ENCODE data around the gene NEK3. TPM values are rescaled to one million over a fixed set of nuclear protein-coding genes. Genes with fewer than 3 reads are reported as not detected.
A peak's percentile ranks its signal among the peaks of the same experiment; 100 is the strongest.
"Not testable (repeated sequence)": the region's sequence is repeated elsewhere in the genome, so short reads cannot be mapped to it uniquely, and the experiment has no call there.

The NEK3 gene
- total and polyA plus RNA-seq, 11 donors: 2.3 to 10.7 (median 5.8) TPM

- ATAC-seq: no peak
- WGBS, 4 donors: 84 to 92% (median 85%) methylated on average over 3 of the region's 3 CpGs
- Histone ChIP-seq H3K9me3 (no peaks in the 10 kb centered on the region), H3K4me1 (peaks cover 0 to 6% (median 0%) of the 10 kb centered on the region in 12 donors), H3K36me3 (peaks cover 0 to 99% (median 50%) of the 10 kb centered on the region in 9 donors), H3K4me3 (no peak overlapping the region), H3K27me3 (no peaks in the 10 kb centered on the region), H3K27ac (peak overlapping the region in 1 of 12 donors; percentile 4)
- no peak for DNase-seq
- no peak for TF ChIP-seq CTCF (IDR thresholded peaks at IDR 0.05)
- TF ChIP-seq POLR2A (IDR thresholded peaks at IDR 0.05): no peak
- intact Hi-C loops (cut with DNase I): no loop called here
These were observed 14.0 kb upstream of the NEK3 start for GRCh38 chr13:52173373-52173772.

- H3K27ac ChIP-seq; H3K27me3 ChIP-seq; H3K4me1 ChIP-seq; ATAC-seq; DNase-seq; H3K4me3 ChIP-seq; intact Hi-C loops (cut with DNase I); H3K9me3 ChIP-seq: not testable (repeated sequence)
- H3K36me3 ChIP-seq: peaks cover 0 to 99% (median 62%) of the 10 kb centered on the region in 9 donors
- 87 to 96% (median 88%) methylated on average over 1 of the region's 1 CpG for WGBS, 4 donors
These were observed 12.3 kb upstream of the NEK3 start for GRCh38 chr13:52171686-52172085.

- DNase-seq; H3K4me3 ChIP-seq; intact Hi-C loops (cut with DNase I); H3K9me3 ChIP-seq; ATAC-seq; H3K27me3 ChIP-seq; H3K4me1 ChIP-seq; H3K27ac ChIP-seq: not testable (repeated sequence)
- WGBS, 4 donors: 80 to 95% (median 93%) methylated on average over 1 of the region's 1 CpG
- peaks cover 0 to 100% (median 63%) of the 10 kb centered on the region in 9 donors for H3K36me3 ChIP-seq
These were observed 11.5 kb upstream of the NEK3 start for GRCh38 chr13:52170828-52171391.

GRCh38 chr13:52169839-52170238 lies 10.4 kb upstream of the NEK3 start:
- Histone ChIP-seq H3K27me3 (no peaks in the 10 kb centered on the region), H3K4me3 (no peak overlapping the region), H3K9me3 (no peaks in the 10 kb centered on the region), H3K36me3 (peaks cover 0 to 95% (median 60%) of the 10 kb centered on the region in 9 donors), H3K27ac (no peak overlapping the region), H3K4me1 (peaks cover 0 to 4% (median 0%) of the 10 kb centered on the region in 12 donors)
- TF ChIP-seq POLR2A (IDR thresholded peaks at IDR 0.05): no peak
- no peak for TF ChIP-seq CTCF (IDR thresholded peaks at IDR 0.05)
- 88 to 96% (median 92%) methylated on average over 5 of the region's 5 CpGs for WGBS, 4 donors
- intact Hi-C loops (cut with DNase I): no loop called here
- ATAC-seq (no peak), DNase-seq (no peak)

GRCh38 chr13:52165411-52165810 lies 6.0 kb upstream of the NEK3 start:
- no peak overlapping the region for H3K4me3 ChIP-seq
- peaks cover 0 to 25% (median 10%) of the 10 kb centered on the region in 12 donors for H3K4me1 ChIP-seq
- ATAC-seq (no peak), DNase-seq (no peak)
- H3K27ac ChIP-seq: no peak overlapping the region
- H3K9me3 ChIP-seq: no peaks in the 10 kb centered on the region
- peaks cover 0 to 53% (median 46%) of the 10 kb centered on the region in 9 donors for H3K36me3 ChIP-seq
- WGBS, 4 donors: 52 to 59% (median 55%) methylated on average over 2 of the region's 2 CpGs
- H3K27me3 ChIP-seq: no peaks in the 10 kb centered on the region
- no peak for TF ChIP-seq CTCF (IDR thresholded peaks at IDR 0.05)
- no peak for TF ChIP-seq POLR2A (IDR thresholded peaks at IDR 0.05)
- intact Hi-C loops (cut with DNase I): no loop called here
